OCI-LY7 (cell line): ENCODE results near the gene PCDH8.

Experiments used
- CTCF ChIP-seq: fragments of 200-600 bp; sonication (generic); conservative IDR thresholded peaks from 2 replicates; pipeline ENCODE4 v1.5.1; 2014; ENCODE audit warnings: mild to moderate bottlenecking, antibody characterized with exemption, low read length, moderate library complexity, mixed read lengths
- EZH2phosphoT487 ChIP-seq: fragments of 200-600 bp; sonication (generic); IDR thresholded peaks from 2 replicates; pipeline ENCODE4 v1.6.1; 2018; ENCODE audit warnings: low read depth, borderline replicate concordance, mild to moderate bottlenecking, mixed run types, antibody characterized with exemption, low read length, moderate library complexity, mixed read lengths

DNA sequence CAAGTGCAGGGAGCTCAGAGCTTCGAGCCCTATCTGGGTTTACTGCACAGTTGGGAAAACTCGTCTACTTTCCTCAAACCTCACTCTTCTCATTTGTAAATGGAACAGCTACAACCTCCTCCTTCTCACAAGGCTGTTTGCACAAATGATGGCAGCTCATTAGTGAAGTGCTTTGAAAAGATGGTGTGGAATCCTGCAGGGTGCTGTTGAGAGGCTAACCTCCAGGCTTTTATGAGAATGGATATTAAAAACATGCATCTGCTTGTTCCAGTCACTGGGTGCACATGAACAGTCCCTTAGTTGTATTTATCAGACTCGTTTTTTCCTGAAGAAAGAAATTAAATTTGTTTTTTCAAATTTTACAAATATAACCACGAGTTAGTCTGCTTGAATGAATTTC, 36.6 kb downstream of the PCDH8 start:
- TF ChIP-seq CTCF (no peak), EZH2phosphoT487 (no peak)
